ENCODE data around the gene TTC7B.

- TF ChIP-seq CTCF (IDR thresholded peaks at IDR 0.05) (no peak), POLR2A (IDR thresholded peaks at IDR 0.05) (no peak)
Measured at GRCh38 chr14:90810806-90811205, 5.4 kb downstream of the TTC7B start.

Measured in adrenal gland (tissue), 5 donors.